Measurements from ENCODE around the gene SC5D. TPM values are rescaled to one million over a fixed set of nuclear protein-coding genes. Genes with fewer than 3 reads are reported as not detected.

The SC5D gene, protein sequence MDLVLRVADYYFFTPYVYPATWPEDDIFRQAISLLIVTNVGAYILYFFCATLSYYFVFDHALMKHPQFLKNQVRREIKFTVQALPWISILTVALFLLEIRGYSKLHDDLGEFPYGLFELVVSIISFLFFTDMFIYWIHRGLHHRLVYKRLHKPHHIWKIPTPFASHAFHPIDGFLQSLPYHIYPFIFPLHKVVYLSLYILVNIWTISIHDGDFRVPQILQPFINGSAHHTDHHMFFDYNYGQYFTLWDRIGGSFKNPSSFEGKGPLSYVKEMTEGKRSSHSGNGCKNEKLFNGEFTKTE
- total RNA-seq (2022) = 106 and 126 TPM in 2 replicates
- percentile 96 among the genes with signal in this experiment for Bru-seq, nascent RNA
- percentile 98 among the genes with signal in this experiment for BruChase-seq, experiment 1, labeled RNA remaining after a 2-hour chase
- percentile 99 among the genes with signal in this experiment for BruChase-seq, experiment 2, labeled RNA remaining after a 6-hour chase
- long read RNA-seq, transcript SC5D-202 (5 exons, 2,258 nt) = minor isoform, 10 of 332 reads
- long read RNA-seq, transcript SC5D-201 (5 exons, 2,456 nt) = major isoform, 302 of 332 reads
- long read RNA-seq, partial matches to known transcripts = 10 of 332 reads
- long read RNA-seq, other reads (novel, unspliced or antisense) = 7 of 332 reads

DNA sequence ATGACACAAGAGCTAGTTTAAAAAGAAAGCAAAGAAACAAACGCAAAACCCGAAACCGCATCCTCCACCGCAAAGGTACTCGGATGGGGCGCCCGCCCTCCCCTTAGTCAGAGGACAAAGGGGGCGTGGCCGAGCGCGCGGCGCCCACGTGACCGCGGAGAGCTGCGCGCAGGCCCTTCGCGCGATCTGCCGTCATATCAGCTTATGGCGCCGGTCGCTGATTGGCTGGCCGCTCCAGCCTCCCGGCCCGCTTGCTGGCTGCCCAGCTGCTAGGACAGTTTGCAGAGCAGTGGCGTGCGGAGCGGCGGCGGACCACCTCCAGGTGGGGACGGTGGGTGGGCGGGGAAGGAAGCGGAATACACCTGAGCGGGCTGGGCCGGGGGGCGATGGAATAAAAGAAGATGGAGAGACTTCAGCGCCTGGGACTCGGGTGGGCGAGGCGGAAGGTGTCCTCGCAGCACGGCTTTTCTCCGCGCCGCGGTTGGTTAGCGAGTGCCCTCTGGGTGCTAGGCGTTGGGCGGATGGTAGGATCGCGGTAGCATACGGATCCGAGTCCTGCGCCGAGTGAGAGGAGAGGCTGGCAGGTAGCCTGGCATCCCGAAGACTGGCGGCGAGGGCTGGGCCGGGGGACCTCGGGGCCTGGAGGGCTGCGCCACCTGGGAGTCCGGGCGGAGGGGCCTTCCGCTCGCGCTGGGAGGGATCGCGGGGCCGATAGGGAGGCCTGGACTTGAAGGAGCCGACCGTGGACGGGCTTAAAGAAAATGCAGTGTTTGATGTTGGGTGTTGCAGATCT lies at the start of gene SC5D:
Gene SC5D, plus strand, starts transcription at position 277 of the 793 bp plus-strand sequence. CDS start 10,605 bp downstream, outside the sequence.
- intact Hi-C loops (cut with micrococcal nuclease; ENCODE audit: unreplicated experiment) = loop anchor here (1.0 kb wide), 3 partner anchors 9 to 43 kb away; no protein-coding TSS in a partner anchor
- TF ChIP-seq CTCF (IDR thresholded peaks at IDR 0.05; ENCODE audit: insufficient read depth in 1 of 2, low read depth in 1 of 2, low read length in 1 of 2, severe bottlenecking in 1 of 2, unreplicated experiment in 1 of 2) = peak in 1 of 2 experiments; percentile 2
- H3K4me1 Mint-ChIP-seq (ENCODE audit: low read depth, unreplicated experiment) = peaks cover 27% of the 10 kb centered on the region
- peak within 1 kb of the TSS; percentile 85 for H3K27ac Mint-ChIP-seq (ENCODE audit: unreplicated experiment)
- peaks cover 21% of the 10 kb centered on the region for H3K36me3 Mint-ChIP-seq (ENCODE audit: insufficient read depth, unreplicated experiment)
- no peaks in the 10 kb centered on the region for H3K9me3 Mint-ChIP-seq (ENCODE audit: unreplicated experiment)
- H3K4me1 ChIP-seq = peaks cover 16% of the 10 kb centered on the region; the same call in 1 of the 2 replicates
- peak within 1 kb of the TSS; percentile 89 for H3K4me3 Mint-ChIP-seq (ENCODE audit: unreplicated experiment)
- DNase-seq = peak; percentile 98 to 99
- no TSS peak for BruUV-seq (replicated peaks)
- ChIA-PET CTCF (interaction anchor here (0.6 to 1.6 kb wide), 9 partner anchors 10 to 298 kb away, joined by 3 to 14 read pairs (median 3); no protein-coding TSS in a partner anchor), POLR2A (interaction anchor here (0.5 to 1.5 kb wide), 12 partner anchors 10 to 1762 kb away, joined by 3 to 17 read pairs (median 3); no protein-coding TSS in a partner anchor)
- H3K9me3 ChIP-seq = no peaks in the 10 kb centered on the region
- H3K27me3 Mint-ChIP-seq (ENCODE audit: insufficient read depth, unreplicated experiment) = no peaks in the 10 kb centered on the region
- H3K27me3 ChIP-seq (replicated peaks; ENCODE audit: control insufficient read depth, insufficient read depth, low read length) = no peaks in the 10 kb centered on the region
- peak within 1 kb of the TSS; percentile 97 for H3K4me3 ChIP-seq (ENCODE audit: low read depth, low read length)
- 0 out of 2 replicates have a peak, but pooled peaks cover 1% of the 10 kb centered on the region for H3K36me3 ChIP-seq (ENCODE audit: control insufficient read depth, insufficient read depth, low read length)

DNA sequence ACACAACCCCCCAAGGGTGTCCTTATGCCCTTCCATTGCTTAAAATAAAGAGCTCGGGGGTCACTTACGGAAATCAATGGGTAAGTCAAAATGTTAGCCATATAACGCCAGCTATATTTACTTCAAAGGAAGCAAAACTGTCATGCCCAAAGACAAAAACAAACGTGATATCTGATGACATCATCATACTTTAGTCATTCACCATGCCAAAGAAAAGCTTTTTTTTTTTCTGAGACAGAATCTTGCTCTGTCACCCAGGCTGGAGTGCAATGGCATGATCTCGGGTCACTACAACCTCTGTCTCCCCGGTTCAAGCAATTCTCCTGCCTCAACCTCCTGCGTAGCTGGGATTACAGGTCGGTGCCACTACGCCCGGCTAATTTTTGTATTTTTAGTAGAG lies 47.7 kb upstream of the SC5D start:
- no peaks in the 10 kb centered on the region for H3K36me3 Mint-ChIP-seq (ENCODE audit: insufficient read depth, unreplicated experiment)
- no peaks in the 10 kb centered on the region for H3K4me1 Mint-ChIP-seq (ENCODE audit: low read depth, unreplicated experiment)
- TF ChIP-seq CTCF (IDR thresholded peaks at IDR 0.05; ENCODE audit: insufficient read depth in 1 of 2, low read depth in 1 of 2, low read length in 1 of 2, severe bottlenecking in 1 of 2, unreplicated experiment in 1 of 2) = no peak
- no peaks in the 10 kb centered on the region for H3K4me1 ChIP-seq
- no peaks in the 10 kb centered on the region for H3K27me3 ChIP-seq (replicated peaks; ENCODE audit: control insufficient read depth, insufficient read depth, low read length)
- no peak overlapping the region for H3K4me3 ChIP-seq (ENCODE audit: low read depth, low read length)
- ChIA-PET CTCF (no interaction called here), POLR2A (interaction anchor here (0.5 kb wide), 1 partner anchor 13 kb away, joined by 3 read pairs; no protein-coding TSS in a partner anchor)
- H3K27ac Mint-ChIP-seq (ENCODE audit: unreplicated experiment) = no peak overlapping the region
- BruUV-seq (replicated peaks) = no TSS peak
- no peaks in the 10 kb centered on the region for H3K27me3 Mint-ChIP-seq (ENCODE audit: insufficient read depth, unreplicated experiment)
- no peaks in the 10 kb centered on the region for H3K9me3 Mint-ChIP-seq (ENCODE audit: unreplicated experiment)
- 0 out of 2 replicates have a peak, but pooled peaks cover 3% of the 10 kb centered on the region for H3K9me3 ChIP-seq
- intact Hi-C loops (cut with micrococcal nuclease; ENCODE audit: unreplicated experiment) = no loop called here
- no peak for DNase-seq
- no peak overlapping the region for H3K4me3 Mint-ChIP-seq (ENCODE audit: unreplicated experiment)
- H3K36me3 ChIP-seq (ENCODE audit: control insufficient read depth, insufficient read depth, low read length) = no peaks in the 10 kb centered on the region
